ENCODE data around the gene SV2B.

DNA sequence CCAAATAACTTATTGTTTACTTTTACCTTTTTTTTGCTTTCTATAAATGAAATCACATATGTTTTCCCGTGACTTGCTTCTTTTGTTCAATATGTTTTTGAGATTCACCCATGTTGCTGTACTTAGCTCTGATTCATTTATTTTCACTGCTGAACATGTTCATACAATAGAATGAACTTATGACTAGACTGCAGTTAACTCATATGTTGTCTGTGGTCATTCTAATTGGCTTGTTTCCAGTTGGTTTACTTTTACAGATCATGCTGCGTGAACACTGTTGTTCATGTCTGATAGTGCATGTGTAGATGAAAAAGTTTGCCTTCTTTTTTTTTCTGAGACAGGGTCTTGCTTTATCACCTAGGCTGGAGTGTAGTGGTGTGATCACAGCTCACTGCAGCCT is 31.6 kb upstream of the SV2B start:
- TF ChIP-seq, protein P1, sequence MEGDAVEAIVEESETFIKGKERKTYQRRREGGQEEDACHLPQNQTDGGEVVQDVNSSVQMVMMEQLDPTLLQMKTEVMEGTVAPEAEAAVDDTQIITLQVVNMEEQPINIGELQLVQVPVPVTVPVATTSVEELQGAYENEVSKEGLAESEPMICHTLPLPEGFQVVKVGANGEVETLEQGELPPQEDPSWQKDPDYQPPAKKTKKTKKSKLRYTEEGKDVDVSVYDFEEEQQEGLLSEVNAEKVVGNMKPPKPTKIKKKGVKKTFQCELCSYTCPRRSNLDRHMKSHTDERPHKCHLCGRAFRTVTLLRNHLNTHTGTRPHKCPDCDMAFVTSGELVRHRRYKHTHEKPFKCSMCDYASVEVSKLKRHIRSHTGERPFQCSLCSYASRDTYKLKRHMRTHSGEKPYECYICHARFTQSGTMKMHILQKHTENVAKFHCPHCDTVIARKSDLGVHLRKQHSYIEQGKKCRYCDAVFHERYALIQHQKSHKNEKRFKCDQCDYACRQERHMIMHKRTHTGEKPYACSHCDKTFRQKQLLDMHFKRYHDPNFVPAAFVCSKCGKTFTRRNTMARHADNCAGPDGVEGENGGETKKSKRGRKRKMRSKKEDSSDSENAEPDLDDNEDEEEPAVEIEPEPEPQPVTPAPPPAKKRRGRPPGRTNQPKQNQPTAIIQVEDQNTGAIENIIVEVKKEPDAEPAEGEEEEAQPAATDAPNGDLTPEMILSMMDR (IDR thresholded peaks at IDR 0.05): no peak
- no peak for TF ChIP-seq POLR2A (IDR thresholded peaks at IDR 0.05)

Measured in testis (tissue), 2 donors.